ENCODE data around the gene TJP2. TPM values are rescaled to one million over a fixed set of nuclear protein-coding genes. Genes with fewer than 3 reads are reported as not detected.

Gene TJP2
- total RNA-seq, 4 donors from 2014 or later: 101 to 301 (median 152) TPM

GRCh38 chr9:69313175-69313574 is 139.1 kb downstream of the TJP2 start:
- H3K36me3 ChIP-seq: no peaks in the 10 kb centered on the region
- no peaks in the 10 kb centered on the region for H3K27me3 ChIP-seq
- TF ChIP-seq POLR2A (IDR thresholded peaks at IDR 0.05): no peak
- TF ChIP-seq CTCF (IDR thresholded peaks at IDR 0.05): no peak
- no peaks in the 10 kb centered on the region for H3K4me1 ChIP-seq
- H3K9me3 ChIP-seq: peaks cover 0 to 12% (median 10%) of the 10 kb centered on the region in 3 donors
- DNase-seq: no peak
- intact Hi-C loops (cut with DNase I): no loop called here
- H3K4me3 ChIP-seq: no peak overlapping the region
- H3K27ac ChIP-seq: no peak overlapping the region

- intact Hi-C loops (cut with DNase I): no loop called here
- 28 to 43% methylated on average over 1 of the region's 1 CpG for WGBS, 2 donors
Measured at GRCh38 chr9:69314547-69314946, 140.5 kb downstream of the TJP2 start.

DNA sequence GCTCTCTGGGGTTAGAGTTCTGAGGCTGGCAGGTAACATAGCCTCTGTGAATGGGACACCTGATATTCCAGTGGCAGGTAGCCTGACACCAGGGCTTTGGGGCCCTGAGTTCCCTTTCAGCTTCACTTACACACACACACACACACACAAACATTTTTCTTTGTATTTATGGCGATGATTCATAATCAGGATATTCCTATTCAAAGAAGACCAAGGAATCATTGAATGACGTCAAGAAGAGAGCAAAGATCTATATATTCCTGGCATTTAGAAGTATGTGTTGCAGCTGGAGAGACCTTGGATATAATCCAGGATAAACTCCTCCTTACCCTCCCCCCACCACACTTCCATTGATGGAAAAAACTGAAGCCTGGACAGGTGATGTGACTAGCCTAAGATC is 143.0 kb downstream of the TJP2 start:
- Histone ChIP-seq H3K27me3 (no peaks in the 10 kb centered on the region), H3K4me1 (peaks cover 0 to 3% (median 0%) of the 10 kb centered on the region in 3 donors), H3K36me3 (no peaks in the 10 kb centered on the region), H3K27ac (no peak overlapping the region), H3K4me3 (no peak overlapping the region), H3K9me3 (peaks cover 0 to 12% (median 10%) of the 10 kb centered on the region in 3 donors)
- intact Hi-C loops (cut with DNase I): no loop called here
- DNase-seq: no peak
- TF ChIP-seq POLR2A (IDR thresholded peaks at IDR 0.05) (no peak), CTCF (IDR thresholded peaks at IDR 0.05) (no peak)
- 45 to 57% methylated on average over 2 of the region's 2 CpGs for WGBS, 2 donors

More at GRCh38 chr9:69314547-69314946, 140.5 kb downstream of the TJP2 start:
- Histone ChIP-seq H3K4me3 (no peak overlapping the region), H3K36me3 (no peaks in the 10 kb centered on the region), H3K9me3 (peaks cover 0 to 12% (median 10%) of the 10 kb centered on the region in 3 donors), H3K27me3 (no peaks in the 10 kb centered on the region), H3K27ac (no peak overlapping the region), H3K4me1 (no peaks in the 10 kb centered on the region)
- TF ChIP-seq CTCF (IDR thresholded peaks at IDR 0.05): no peak
- no peak for TF ChIP-seq POLR2A (IDR thresholded peaks at IDR 0.05)
- no peak for DNase-seq

GRCh38 chr9:69317894-69318293 is 143.8 kb downstream of the TJP2 start:
- peaks cover 0 to 7% (median 6%) of the 10 kb centered on the region in 3 donors for H3K9me3 ChIP-seq
- no peak overlapping the region for H3K4me3 ChIP-seq
- no peak for DNase-seq
- H3K27me3 ChIP-seq: no peaks in the 10 kb centered on the region
- no peaks in the 10 kb centered on the region for H3K36me3 ChIP-seq
- TF ChIP-seq POLR2A (IDR thresholded peaks at IDR 0.05) (no peak), CTCF (IDR thresholded peaks at IDR 0.05) (no peak)
- intact Hi-C loops (cut with DNase I): no loop called here
- no peak overlapping the region for H3K27ac ChIP-seq
- peaks cover 0 to 10% (median 0%) of the 10 kb centered on the region in 3 donors for H3K4me1 ChIP-seq

DNA sequence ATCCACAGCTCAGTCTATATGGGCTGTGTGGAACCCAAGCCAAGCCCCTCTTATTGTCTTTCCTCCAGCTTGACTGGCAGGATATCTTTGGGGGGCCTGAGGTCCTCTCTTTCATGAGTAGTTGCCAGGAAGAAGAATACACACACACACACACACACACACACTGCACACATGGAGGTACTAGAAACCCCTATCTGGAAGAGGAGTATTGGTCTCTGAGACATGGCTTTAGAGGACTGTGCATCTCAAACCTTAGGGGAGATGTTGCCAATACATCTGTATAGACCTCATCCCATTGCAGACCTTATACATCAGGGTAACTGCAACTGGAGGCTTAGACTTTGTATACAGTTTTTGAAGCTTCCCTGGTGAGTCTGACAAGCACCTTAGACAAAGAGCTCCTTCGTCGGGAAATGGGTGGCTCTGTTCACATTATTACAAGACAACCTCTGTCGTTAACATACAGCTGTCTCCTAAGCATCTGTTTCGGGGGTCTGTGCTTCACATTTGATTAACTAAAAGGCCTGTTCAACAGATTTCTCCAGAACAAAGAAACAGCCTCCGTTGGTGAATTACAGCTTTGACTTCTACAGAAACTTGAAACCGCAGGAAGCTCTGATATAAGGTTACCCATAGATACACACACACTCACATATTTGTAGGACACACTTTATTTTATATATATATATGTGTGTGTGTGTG is 145.4 kb downstream of the TJP2 start:
- TF ChIP-seq POLR2A (IDR thresholded peaks at IDR 0.05) (no peak), CTCF (IDR thresholded peaks at IDR 0.05) (no peak)
- H3K27me3 ChIP-seq: peaks cover 0 to 2% (median 0%) of the 10 kb centered on the region in 4 donors
- 73 to 87% methylated on average over 5 to 6 of the region's 6 CpGs for WGBS, 2 donors

More for the DNA sequence above, 145.4 kb downstream of the TJP2 start:
- no peak for DNase-seq
- intact Hi-C loops (cut with DNase I): no loop called here
- Histone ChIP-seq H3K4me3 (no peak overlapping the region), H3K27ac (no peak overlapping the region), H3K4me1 (peaks cover 0 to 19% (median 0%) of the 10 kb centered on the region in 3 donors), H3K9me3 (no peaks in the 10 kb centered on the region), H3K36me3 (no peaks in the 10 kb centered on the region)
